22Rv1 (cell line): Measurements from ENCODE around the gene COL5A1.

ENCODE experiments used
- H3K27ac ChIP-seq: fragments of 450-650 bp; 2 replicates; pipeline ENCODE4 v1.5.1; 2017
- CTCF ChIP-seq: fragments of 450-650 bp; IDR thresholded peaks from 2 replicates; pipeline ENCODE4 v1.5.1; 2017; ENCODE audit warnings: mild to moderate bottlenecking
- ZFX ChIP-seq: fragments of 450-650 bp; IDR thresholded peaks from 2 replicates; pipeline ENCODE4 v1.6.1; 2017; ENCODE audit warnings: antibody characterized with exemption, borderline replicate concordance

The COL5A1 gene

GRCh38 chr9:134676886-134677285, 35.3 kb downstream of the COL5A1 start:
- no peak for TF ChIP-seq CTCF
- TF ChIP-seq ZFX: no peak
- no peak overlapping the region for H3K27ac ChIP-seq

GRCh38 chr9:134677743-134678142, 36.1 kb downstream of the COL5A1 start:
- TF ChIP-seq ZFX (no peak), CTCF (no peak)
- H3K27ac ChIP-seq: no peak overlapping the region

- no peak overlapping the region for H3K27ac ChIP-seq
These were observed 36.6 kb downstream of the COL5A1 start for GRCh38 chr9:134678206-134678605.

GRCh38 chr9:134678666-134679443, 37.3 kb downstream of the COL5A1 start:
- no peak overlapping the region for H3K27ac ChIP-seq
- no peak for TF ChIP-seq ZFX
- TF ChIP-seq CTCF: no peak

More at GRCh38 chr9:134678206-134678605, 36.6 kb downstream of the COL5A1 start:
- TF ChIP-seq ZFX (no peak), CTCF (no peak)

GRCh38 chr9:134679616-134680392, 38.2 kb downstream of the COL5A1 start:
- TF ChIP-seq ZFX: no peak
- TF ChIP-seq CTCF: no peak

GRCh38 chr9:134680393-134681060, 38.9 kb downstream of the COL5A1 start:
- H3K27ac ChIP-seq: no peak overlapping the region
- TF ChIP-seq CTCF: no peak
- no peak for TF ChIP-seq ZFX

More at GRCh38 chr9:134679616-134680392, 38.2 kb downstream of the COL5A1 start:
- no peak overlapping the region for H3K27ac ChIP-seq
